GM19035 (cell line): ENCODE results near the gene HEATR5A.
A peak's percentile ranks its signal among the peaks of the same experiment; 100 is the strongest.
"Not testable (repeated sequence)": the region's sequence is repeated elsewhere in the genome, so short reads cannot be mapped to it uniquely, and the experiment has no call there.

Experiments used
- ATAC-seq: cut with Tn5 transposase; IDR thresholded peaks from one replicate; pipeline ENCODE4 v1.9.1; 2021; ENCODE audit not compliant: unreplicated experiment

The HEATR5A gene

GRCh38 chr14:31336646-31337045 is 83.7 kb downstream of the HEATR5A start:
- no peak for ATAC-seq

GRCh38 chr14:31331395-31331794 is 89.0 kb downstream of the HEATR5A start:
- ATAC-seq = not testable (repeated sequence)

- not testable (repeated sequence) for ATAC-seq
Measured at GRCh38 chr14:31329876-31330521, 90.4 kb downstream of the HEATR5A start.

DNA sequence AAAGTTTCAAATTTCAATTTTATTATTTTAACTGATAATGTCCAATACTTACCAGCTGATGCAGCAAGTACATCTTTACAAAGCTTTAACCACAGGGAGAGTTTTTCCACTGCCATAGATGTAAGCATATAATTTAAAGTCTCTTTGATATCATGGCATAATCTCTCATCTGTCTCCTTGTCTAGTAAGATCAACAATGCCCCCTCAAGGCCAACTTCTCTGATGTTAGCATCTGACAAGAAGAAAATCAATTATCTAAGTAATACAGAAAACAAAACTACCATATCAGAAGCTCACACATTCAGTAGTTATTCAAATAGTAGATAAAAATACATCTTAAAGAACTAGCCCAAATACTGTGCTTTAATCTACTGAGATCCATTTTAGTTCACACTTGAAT is 94.2 kb downstream of the HEATR5A start:
- no peak for ATAC-seq

- ATAC-seq = no peak
Measured at GRCh38 chr14:31323419-31323818, 96.9 kb downstream of the HEATR5A start.

DNA sequence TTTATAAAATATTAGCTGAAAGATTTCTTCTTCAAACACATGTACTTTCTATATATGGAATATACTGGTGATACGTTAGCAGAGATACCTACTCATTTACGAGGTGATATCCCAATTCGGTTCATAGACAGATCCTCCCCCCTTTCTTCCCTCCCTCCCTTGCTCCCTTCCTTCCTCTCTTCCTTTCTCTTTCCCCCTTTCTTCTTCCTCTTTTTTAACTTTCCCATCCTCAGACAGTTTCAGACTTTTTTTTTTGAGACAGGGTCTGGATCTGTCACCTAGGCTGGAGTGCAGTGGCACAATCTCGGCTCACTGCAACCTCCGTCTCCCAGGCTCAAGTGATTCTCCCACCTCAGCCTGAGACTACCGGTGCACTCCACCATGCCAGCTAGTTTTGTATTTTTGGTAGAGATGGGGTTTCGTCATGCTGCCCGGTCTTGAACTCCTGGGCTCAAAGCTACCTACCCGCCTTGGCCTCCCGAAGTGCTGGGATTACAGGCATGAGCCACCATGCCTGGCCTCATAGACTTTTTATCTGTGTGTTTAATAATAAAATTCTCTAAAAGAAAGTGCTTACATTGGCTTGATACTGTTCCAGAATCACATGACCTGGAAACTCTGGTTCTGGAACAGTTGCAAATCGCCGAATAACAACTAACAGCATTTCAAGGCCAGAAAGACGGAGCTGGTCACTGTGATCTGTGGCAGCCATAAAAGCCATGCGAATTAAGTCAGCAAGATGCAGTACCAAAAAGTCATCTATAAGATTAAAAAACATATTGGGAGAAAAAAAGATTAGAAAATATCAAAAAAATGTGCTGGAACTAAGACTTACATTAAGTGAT is 99.2 kb downstream of the HEATR5A start:
- no peak for ATAC-seq

DNA sequence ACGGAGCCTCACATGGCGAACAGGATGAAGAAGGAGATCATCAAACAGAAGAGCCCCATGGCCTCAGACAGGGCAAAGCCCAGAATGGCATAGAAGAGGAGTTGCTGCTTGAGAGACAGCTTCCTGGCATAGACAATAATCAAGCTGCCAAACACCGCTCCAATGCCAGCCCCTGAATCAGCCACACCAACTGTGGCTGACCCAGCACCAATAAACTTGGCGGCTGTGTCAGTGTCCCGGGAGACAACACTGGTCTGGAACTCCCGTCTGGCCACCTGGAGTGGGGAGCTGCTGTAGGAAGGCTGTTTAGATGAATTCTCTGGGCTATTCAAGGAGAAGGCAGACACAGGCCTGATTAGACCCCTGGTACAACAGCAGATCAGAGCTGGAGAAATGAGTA is 100.1 kb downstream of the HEATR5A start:
- no peak for ATAC-seq

- no peak for ATAC-seq
Measured at GRCh38 chr14:31319701-31320100, 100.6 kb downstream of the HEATR5A start.

GRCh38 chr14:31312934-31313333 is 107.4 kb downstream of the HEATR5A start:
- ATAC-seq = no peak

- not testable (repeated sequence) for ATAC-seq
Measured at GRCh38 chr14:31312370-31312769, 108.0 kb downstream of the HEATR5A start.

- no peak for ATAC-seq
Measured at GRCh38 chr14:31307618-31308017, 112.7 kb downstream of the HEATR5A start.

GRCh38 chr14:31307198-31307597 is 113.2 kb downstream of the HEATR5A start:
- ATAC-seq = no peak

DNA sequence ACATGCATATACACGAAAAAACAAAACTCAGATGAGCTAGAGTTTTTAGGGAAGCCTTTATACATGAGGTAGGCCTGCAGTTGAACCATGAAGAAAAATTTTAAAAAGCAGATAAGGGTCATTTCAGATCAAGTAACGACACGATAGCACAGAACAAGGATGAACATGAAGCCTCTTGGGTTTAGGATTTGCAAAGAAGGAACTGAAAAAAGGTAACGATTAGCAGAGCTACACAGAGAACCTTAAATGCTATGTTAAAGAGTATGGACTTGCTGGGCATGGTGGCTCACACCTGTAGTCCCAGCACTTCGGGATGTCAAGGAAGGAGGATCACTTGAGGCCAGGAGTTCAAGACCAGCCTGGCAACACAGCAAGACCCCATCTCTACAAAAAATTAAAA is 116.7 kb downstream of the HEATR5A start:
- ATAC-seq = no peak

DNA sequence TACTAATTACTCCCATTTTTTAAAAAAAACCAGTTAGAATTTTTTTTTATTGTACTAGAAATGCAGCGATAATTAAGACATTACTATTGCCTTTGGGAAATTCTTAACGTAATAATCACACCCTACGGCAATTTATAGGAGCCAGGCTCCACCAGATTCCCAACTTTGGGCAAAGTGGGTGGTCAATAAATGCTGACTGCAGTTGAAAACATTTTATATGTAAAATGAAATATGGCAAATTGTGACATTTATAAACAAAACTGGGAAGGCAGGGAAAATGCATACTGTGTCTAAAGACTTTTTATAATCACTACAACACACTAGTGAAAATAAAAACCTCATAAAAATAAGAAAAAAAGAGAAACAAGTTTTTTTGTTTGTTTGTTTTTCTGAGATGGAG is 119.5 kb downstream of the HEATR5A start:
- ATAC-seq = no peak

GRCh38 chr14:31300296-31300695 is 120.1 kb downstream of the HEATR5A start:
- ATAC-seq = no peak

- ATAC-seq = peak; percentile 73
Measured at GRCh38 chr14:31297701-31298344, 122.5 kb downstream of the HEATR5A start.

GRCh38 chr14:31297112-31297511 is 123.2 kb downstream of the HEATR5A start:
- ATAC-seq = no peak

GRCh38 chr14:31294746-31295405 is 125.5 kb downstream of the HEATR5A start:
- no peak for ATAC-seq

GRCh38 chr14:31292937-31293616 is 127.3 kb downstream of the HEATR5A start:
- no peak for ATAC-seq

DNA sequence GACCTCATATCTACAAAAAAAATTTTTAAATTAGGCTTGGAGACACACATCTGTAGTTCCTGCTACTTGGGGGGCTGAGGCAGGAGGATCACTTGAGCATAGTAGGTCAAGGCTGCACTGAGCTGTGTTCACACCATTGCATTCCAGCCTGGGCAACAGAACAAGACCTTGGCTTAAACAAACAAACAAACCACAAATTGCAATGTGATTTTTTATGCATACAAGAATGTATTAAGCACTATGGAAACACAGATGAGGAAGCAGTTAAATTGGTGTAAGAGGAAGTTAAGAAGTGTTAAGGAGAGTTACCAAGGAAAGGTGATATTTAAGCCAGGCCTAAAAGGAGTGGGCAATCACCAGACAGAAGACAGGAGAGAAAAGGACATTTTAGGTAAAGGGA is 129.1 kb downstream of the HEATR5A start:
- ATAC-seq = no peak
